ENCODE measurements around the gene IGSF6.
"Not testable (repeated sequence)": the region's sequence is repeated elsewhere in the genome, so short reads cannot be mapped to it uniquely, and the experiment has no call there.

Gene IGSF6

GRCh38 chr16:21617607-21618006 is 34.8 kb downstream of the IGSF6 start:
- H3K4me3 ChIP-seq (ENCODE audit: low read length) = no peak overlapping the region
- no peaks in the 10 kb centered on the region for H3K27me3 ChIP-seq (ENCODE audit: insufficient read depth, low read length)
- H2AFZ ChIP-seq (ENCODE audit: low read depth, low read length) = no peak overlapping the region
- no peaks in the 10 kb centered on the region for H3K9me3 ChIP-seq (ENCODE audit: low read length)
- no peaks in the 10 kb centered on the region for H3K4me1 ChIP-seq (ENCODE audit: insufficient read depth, low read length)
- H3K36me3 ChIP-seq (ENCODE audit: insufficient read depth, low read length) = peaks cover 44% of the 10 kb centered on the region

- H2AFZ ChIP-seq (ENCODE audit: low read depth, low read length) = no peak overlapping the region
- H3K27me3 ChIP-seq (ENCODE audit: insufficient read depth, low read length) = no peaks in the 10 kb centered on the region
- H3K4me3 ChIP-seq (ENCODE audit: low read length) = no peak overlapping the region
- H3K36me3 ChIP-seq (ENCODE audit: insufficient read depth, low read length) = peaks cover 32% of the 10 kb centered on the region
- no peaks in the 10 kb centered on the region for H3K9me3 ChIP-seq (ENCODE audit: low read length)
- peaks cover 21% of the 10 kb centered on the region for H3K4me1 ChIP-seq (ENCODE audit: insufficient read depth, low read length)
These were observed 37.5 kb downstream of the IGSF6 start for GRCh38 chr16:21614896-21615295.

- no peaks in the 10 kb centered on the region for H3K9me3 ChIP-seq (ENCODE audit: low read length)
- no peak overlapping the region for H3K4me3 ChIP-seq (ENCODE audit: low read length)
- H3K27me3 ChIP-seq (ENCODE audit: insufficient read depth, low read length) = no peaks in the 10 kb centered on the region
- H3K4me1 ChIP-seq (ENCODE audit: insufficient read depth, low read length) = peaks cover 33% of the 10 kb centered on the region
- peaks cover 25% of the 10 kb centered on the region for H3K36me3 ChIP-seq (ENCODE audit: insufficient read depth, low read length)
- no peak overlapping the region for H2AFZ ChIP-seq (ENCODE audit: low read depth, low read length)
These were observed 38.6 kb downstream of the IGSF6 start for GRCh38 chr16:21613781-21614180.

- H2AFZ ChIP-seq (ENCODE audit: low read depth, low read length) = no peak overlapping the region
- peaks cover 24% of the 10 kb centered on the region for H3K36me3 ChIP-seq (ENCODE audit: insufficient read depth, low read length)
- no peaks in the 10 kb centered on the region for H3K9me3 ChIP-seq (ENCODE audit: low read length)
- H3K4me3 ChIP-seq (ENCODE audit: low read length) = no peak overlapping the region
- H3K27me3 ChIP-seq (ENCODE audit: insufficient read depth, low read length) = no peaks in the 10 kb centered on the region
- H3K4me1 ChIP-seq (ENCODE audit: insufficient read depth, low read length) = peaks cover 34% of the 10 kb centered on the region
These were observed 39.0 kb downstream of the IGSF6 start for GRCh38 chr16:21613361-21613760.

GRCh38 chr16:21611556-21612384 is 40.6 kb downstream of the IGSF6 start:
- Histone ChIP-seq H3K27me3 (ENCODE audit: insufficient read depth, low read length) (no peaks in the 10 kb centered on the region), H3K36me3 (ENCODE audit: insufficient read depth, low read length) (peaks cover 15% of the 10 kb centered on the region), H2AFZ (ENCODE audit: low read depth, low read length) (no peak overlapping the region), H3K4me1 (ENCODE audit: insufficient read depth, low read length) (peaks cover 34% of the 10 kb centered on the region), H3K9me3 (ENCODE audit: low read length) (no peaks in the 10 kb centered on the region), H3K4me3 (ENCODE audit: low read length) (no peak overlapping the region)

GRCh38 chr16:21611198-21611555 is 41.2 kb downstream of the IGSF6 start:
- Histone ChIP-seq H3K4me3 (ENCODE audit: low read length) (no peak overlapping the region), H3K4me1 (ENCODE audit: insufficient read depth, low read length) (peaks cover 34% of the 10 kb centered on the region), H3K36me3 (ENCODE audit: insufficient read depth, low read length) (peaks cover 11% of the 10 kb centered on the region), H3K27me3 (ENCODE audit: insufficient read depth, low read length) (no peaks in the 10 kb centered on the region), H2AFZ (ENCODE audit: low read depth, low read length) (no peak overlapping the region), H3K9me3 (ENCODE audit: low read length) (no peaks in the 10 kb centered on the region)

- no peak overlapping the region for H3K4me3 ChIP-seq (ENCODE audit: low read length)
- H3K9me3 ChIP-seq (ENCODE audit: low read length) = no peaks in the 10 kb centered on the region
- peaks cover 9% of the 10 kb centered on the region for H3K36me3 ChIP-seq (ENCODE audit: insufficient read depth, low read length)
- H2AFZ ChIP-seq (ENCODE audit: low read depth, low read length) = no peak overlapping the region
- H3K4me1 ChIP-seq (ENCODE audit: insufficient read depth, low read length) = peaks cover 34% of the 10 kb centered on the region
- no peaks in the 10 kb centered on the region for H3K27me3 ChIP-seq (ENCODE audit: insufficient read depth, low read length)
These were observed 41.6 kb downstream of the IGSF6 start for GRCh38 chr16:21610766-21611165.

GRCh38 chr16:21610006-21610544 is 42.3 kb downstream of the IGSF6 start:
- Histone ChIP-seq H2AFZ (ENCODE audit: low read depth, low read length) (no peak overlapping the region), H3K9me3 (ENCODE audit: low read length) (no peaks in the 10 kb centered on the region), H3K27me3 (ENCODE audit: insufficient read depth, low read length) (no peaks in the 10 kb centered on the region), H3K36me3 (ENCODE audit: insufficient read depth, low read length) (peaks cover 9% of the 10 kb centered on the region), H3K4me1 (ENCODE audit: insufficient read depth, low read length) (peaks cover 34% of the 10 kb centered on the region), H3K4me3 (ENCODE audit: low read length) (no peak overlapping the region)

- Histone ChIP-seq H3K27me3 (ENCODE audit: insufficient read depth, low read length) (no peaks in the 10 kb centered on the region), H3K4me3 (ENCODE audit: low read length) (no peak overlapping the region), H3K9me3 (ENCODE audit: low read length) (no peaks in the 10 kb centered on the region), H3K36me3 (ENCODE audit: insufficient read depth, low read length) (peaks cover 1% of the 10 kb centered on the region), H3K4me1 (ENCODE audit: insufficient read depth, low read length) (peaks cover 39% of the 10 kb centered on the region), H2AFZ (ENCODE audit: low read depth, low read length) (no peak overlapping the region)
These were observed 43.6 kb downstream of the IGSF6 start for GRCh38 chr16:21608639-21609328.

- H3K4me1 ChIP-seq (ENCODE audit: insufficient read depth, low read length) = peaks cover 42% of the 10 kb centered on the region
- H3K9me3 ChIP-seq (ENCODE audit: low read length); H3K4me3 ChIP-seq (ENCODE audit: low read length); H2AFZ ChIP-seq (ENCODE audit: low read depth, low read length); H3K27me3 ChIP-seq (ENCODE audit: insufficient read depth, low read length); H3K36me3 ChIP-seq (ENCODE audit: insufficient read depth, low read length): not testable (repeated sequence)
These were observed 46.6 kb downstream of the IGSF6 start for GRCh38 chr16:21605848-21606247.

- Histone ChIP-seq H3K9me3 (ENCODE audit: low read length) (no peaks in the 10 kb centered on the region), H3K27me3 (ENCODE audit: insufficient read depth, low read length) (no peaks in the 10 kb centered on the region), H3K4me3 (ENCODE audit: low read length) (no peak overlapping the region), H3K4me1 (ENCODE audit: insufficient read depth, low read length) (peaks cover 27% of the 10 kb centered on the region), H2AFZ (ENCODE audit: low read depth, low read length) (no peak overlapping the region), H3K36me3 (ENCODE audit: insufficient read depth, low read length) (no peaks in the 10 kb centered on the region)
These were observed 48.5 kb downstream of the IGSF6 start for GRCh38 chr16:21603928-21604327.

GRCh38 chr16:21602785-21603184 is 49.6 kb downstream of the IGSF6 start:
- Histone ChIP-seq H3K4me1 (ENCODE audit: insufficient read depth, low read length) (peaks cover 27% of the 10 kb centered on the region), H3K27me3 (ENCODE audit: insufficient read depth, low read length) (no peaks in the 10 kb centered on the region)

GRCh38 chr16:21600031-21600773 is 52.2 kb downstream of the IGSF6 start:
- Histone ChIP-seq H3K27me3 (ENCODE audit: insufficient read depth, low read length) (no peaks in the 10 kb centered on the region), H3K4me3 (ENCODE audit: low read length) (peak overlapping the region; percentile 63), H3K9me3 (ENCODE audit: low read length) (no peaks in the 10 kb centered on the region), H2AFZ (ENCODE audit: low read depth, low read length) (peak overlapping the region; percentile 20), H3K36me3 (ENCODE audit: insufficient read depth, low read length) (no peaks in the 10 kb centered on the region), H3K4me1 (ENCODE audit: insufficient read depth, low read length) (peaks cover 27% of the 10 kb centered on the region)

More at GRCh38 chr16:21602785-21603184, 49.6 kb downstream of the IGSF6 start:
- Histone ChIP-seq H2AFZ (ENCODE audit: low read depth, low read length) (no peak overlapping the region), H3K36me3 (ENCODE audit: insufficient read depth, low read length) (no peaks in the 10 kb centered on the region), H3K4me3 (ENCODE audit: low read length) (no peak overlapping the region), H3K9me3 (ENCODE audit: low read length) (no peaks in the 10 kb centered on the region)
